GM21529 (cell line): ENCODE data around the gene JUNB.
A peak's percentile ranks its signal among the peaks of the same experiment; 100 is the strongest.
"Not testable (repeated sequence)": the region's sequence is repeated elsewhere in the genome, so short reads cannot be mapped to it uniquely, and the experiment has no call there.

Experiments
- ATAC-seq: cut with Tn5 transposase; IDR thresholded peaks from one replicate; pipeline ENCODE4 v1.9.1; 2021; ENCODE audit not compliant: unreplicated experiment

Gene JUNB

GRCh38 chr19:12788682-12789097 lies 2.6 kb upstream of the JUNB start:
- no peak for ATAC-seq

GRCh38 chr19:12789098-12789903 lies 2.0 kb upstream of the JUNB start:
- no peak for ATAC-seq

GRCh38 chr19:12789904-12790619 lies 1.2 kb upstream of the JUNB start:
- ATAC-seq: peak; percentile 39

- ATAC-seq: no peak
Observed at GRCh38 chr19:12790628-12791344, 500 bp upstream of the JUNB start.

- no peak for ATAC-seq
Observed at GRCh38 chr19:12792051-12792852, 966 bp downstream of the JUNB start.

GRCh38 chr19:12792853-12793289 lies 1.6 kb downstream of the JUNB start:
- no peak for ATAC-seq

GRCh38 chr19:12793290-12794195 lies 2.3 kb downstream of the JUNB start:
- peak; percentile 21 for ATAC-seq

- no peak for ATAC-seq
Observed at GRCh38 chr19:12794196-12794941, 3.1 kb downstream of the JUNB start.

- no peak for ATAC-seq
Observed at GRCh38 chr19:12794971-12795381, 3.7 kb downstream of the JUNB start.

- ATAC-seq: no peak
Observed at GRCh38 chr19:12796146-12797071, 5.1 kb downstream of the JUNB start.

GRCh38 chr19:12797141-12797587 lies 5.9 kb downstream of the JUNB start:
- no peak for ATAC-seq

GRCh38 chr19:12797607-12798006 lies 6.3 kb downstream of the JUNB start:
- not testable (repeated sequence) for ATAC-seq

- ATAC-seq: no peak
Observed at GRCh38 chr19:12799742-12800465, 8.6 kb downstream of the JUNB start.

GRCh38 chr19:12800466-12800770 lies 9.1 kb downstream of the JUNB start:
- ATAC-seq: no peak

- no peak for ATAC-seq
Observed at GRCh38 chr19:12800923-12801465, 9.7 kb downstream of the JUNB start.

GRCh38 chr19:12801466-12802266 lies 10.4 kb downstream of the JUNB start, which contains the start of the genes PRDX2 and THSD8:
Gene PRDX2, minus strand, starts transcription at chr19:12801800. Its CDS starts 539 bp downstream, at chr19:12801261.
Gene THSD8, plus strand, starts transcription at chr19:12802069. Its CDS starts 3 bp downstream, at chr19:12802072.
- ATAC-seq: no peak
